SU-DHL-6 (cell line): ENCODE measurements around the gene BCAS1.

ENCODE experiments used
- H2AFZ ChIP-seq: fragments of 200-600 bp; sonication (generic); 2 replicates; pipeline ENCODE4 v1.6.1; 2014; ENCODE audit warnings: low read depth, mild to moderate bottlenecking, moderate library complexity, mixed read lengths, antibody characterized with exemption, low read length; ENCODE audit not compliant: severe bottlenecking
- H3F3A ChIP-seq: fragments of 200-600 bp; shearing (Covaris generic); 2 replicates; pipeline ENCODE4 v1.6.0; 2016; ENCODE audit warnings: antibody characterized with exemption, mild to moderate bottlenecking; ENCODE audit not compliant: insufficient read depth
- H3K27ac ChIP-seq: fragments of 200-600 bp; sonication (generic); 2 replicates; pipeline ENCODE4 v1.5.1; 2016; ENCODE audit warnings: low read depth, mild to moderate bottlenecking, low read length, moderate library complexity, mixed read lengths
- H3K27me3 ChIP-seq: fragments of 200-600 bp; sonication (generic), shearing (Covaris generic); 2 replicates; pipeline ENCODE4 v1.6.0; 2014; ENCODE audit warnings: mild to moderate bottlenecking, low read length
- H3K36me3 ChIP-seq: fragments of 200-600 bp; sonication (generic); 2 replicates; pipeline ENCODE4 v1.6.1; 2014; ENCODE audit warnings: mild to moderate bottlenecking, low read length, mixed read lengths
- H3K4me2 ChIP-seq: fragments of 300-600, 200-600 bp; shearing (Covaris generic), sonication (generic); 2 replicates; pipeline ENCODE4 v1.6.0; 2014; ENCODE audit warnings: low read length, low read depth, mild to moderate bottlenecking; ENCODE audit not compliant: poor library complexity, severe bottlenecking
- H3K4me3 ChIP-seq: fragments of 200-600 bp; sonication (generic); 2 replicates; pipeline ENCODE4 v1.5.1; 2014; ENCODE audit warnings: antibody characterized with exemption, low read length, mild to moderate bottlenecking, mixed read lengths; ENCODE audit not compliant: insufficient read depth, poor library complexity, severe bottlenecking
- H3K79me2 ChIP-seq: fragments of 200-600 bp; sonication (generic); 2 replicates; pipeline ENCODE4 v1.6.1; 2014; ENCODE audit warnings: mild to moderate bottlenecking, low read length, moderate library complexity; ENCODE audit not compliant: insufficient read depth
- H3K9ac ChIP-seq: fragments of 200-600 bp; sonication (generic); 2 replicates; pipeline ENCODE4 v1.7.0; 2014; ENCODE audit warnings: mild to moderate bottlenecking, low read length
- H3K9me2 ChIP-seq: fragments of 200-600 bp; sonication (generic); replicated peaks from 2 replicates; pipeline ENCODE4 v1.6.1; 2014; ENCODE audit warnings: low read length; ENCODE audit not compliant: insufficient read depth
- H3K9me3 ChIP-seq: fragments of 200-600 bp; sonication (generic); 2 replicates; pipeline ENCODE4 v1.6.1; 2014; ENCODE audit warnings: low read length, mixed read lengths; ENCODE audit not compliant: insufficient read depth
- H4K20me1 ChIP-seq: fragments of 200-600 bp; sonication (generic); 2 replicates; pipeline ENCODE4 v1.6.1; 2014; ENCODE audit warnings: low read depth, mild to moderate bottlenecking, antibody characterized with exemption, low read length, moderate library complexity, mixed read lengths
- CTCF ChIP-seq: fragments of 200-600 bp; sonication (generic); IDR thresholded peaks from one replicate; pipeline ENCODE4 v1.5.1; 2017; ENCODE audit warnings: antibody characterized with exemption, mild to moderate bottlenecking, low read length, moderate library complexity; ENCODE audit not compliant: insufficient read depth, poor library complexity, severe bottlenecking
- EZH2phosphoT487 ChIP-seq: fragments of 200-600 bp; sonication (generic), shearing (Covaris generic); conservative IDR thresholded peaks from 2 replicates; pipeline ENCODE4 v1.6.1; 2018; ENCODE audit warnings: mild to moderate bottlenecking, antibody characterized with exemption, low read length, moderate library complexity, mixed read lengths

BCAS1 gene

GRCh38 chr20:54028276-54029011 is 42.0 kb downstream of the BCAS1 start:
- H3F3A ChIP-seq: no peaks in the 10 kb centered on the region
- H4K20me1 ChIP-seq: no peaks in the 10 kb centered on the region
- no peaks in the 10 kb centered on the region for H3K9me2 ChIP-seq
- H3K27ac ChIP-seq: no peak overlapping the region
- H3K9ac ChIP-seq: no peak overlapping the region
- no peaks in the 10 kb centered on the region for H3K27me3 ChIP-seq
- H3K4me3 ChIP-seq: no peak overlapping the region
- TF ChIP-seq EZH2phosphoT487: no peak
- TF ChIP-seq CTCF: no peak
- no peaks in the 10 kb centered on the region for H3K9me3 ChIP-seq
- H2AFZ ChIP-seq: no peak overlapping the region
- H3K36me3 ChIP-seq: no peaks in the 10 kb centered on the region
- no peaks in the 10 kb centered on the region for H3K79me2 ChIP-seq
- H3K4me2 ChIP-seq: no peak overlapping the region

GRCh38 chr20:54027704-54028103 is 42.7 kb downstream of the BCAS1 start:
- no peaks in the 10 kb centered on the region for H4K20me1 ChIP-seq
- no peak overlapping the region for H3K9ac ChIP-seq
- no peaks in the 10 kb centered on the region for H3K9me2 ChIP-seq
- no peaks in the 10 kb centered on the region for H3F3A ChIP-seq
- no peak overlapping the region for H3K27ac ChIP-seq
- no peaks in the 10 kb centered on the region for H3K36me3 ChIP-seq
- no peak overlapping the region for H3K4me3 ChIP-seq
- no peak overlapping the region for H3K4me2 ChIP-seq
- H3K9me3 ChIP-seq: no peaks in the 10 kb centered on the region
- no peaks in the 10 kb centered on the region for H3K27me3 ChIP-seq
- TF ChIP-seq CTCF (no peak), EZH2phosphoT487 (no peak)
- H2AFZ ChIP-seq: no peak overlapping the region
- H3K79me2 ChIP-seq: no peaks in the 10 kb centered on the region

- no peaks in the 10 kb centered on the region for H3K36me3 ChIP-seq
- H3K9ac ChIP-seq: no peak overlapping the region
- H3K9me2 ChIP-seq: no peaks in the 10 kb centered on the region
- TF ChIP-seq CTCF (no peak), EZH2phosphoT487 (no peak)
- no peak overlapping the region for H2AFZ ChIP-seq
- no peak overlapping the region for H3K4me3 ChIP-seq
- H4K20me1 ChIP-seq: no peaks in the 10 kb centered on the region
- no peak overlapping the region for H3K4me2 ChIP-seq
- no peaks in the 10 kb centered on the region for H3K27me3 ChIP-seq
- no peaks in the 10 kb centered on the region for H3F3A ChIP-seq
- H3K27ac ChIP-seq: no peak overlapping the region
- no peaks in the 10 kb centered on the region for H3K9me3 ChIP-seq
- H3K79me2 ChIP-seq: no peaks in the 10 kb centered on the region
These were observed 43.9 kb downstream of the BCAS1 start for GRCh38 chr20:54026295-54027064.
